Activated CD8-positive, alpha-beta T cell treated with anti-CD3 and anti-CD28 coated beads for 36 hours (primary cell): ENCODE measurements around the gene SEC22B. TPM values are rescaled to one million over a fixed set of nuclear protein-coding genes. Genes with fewer than 3 reads are reported as not detected.
"Not testable (repeated sequence)": the region's sequence is repeated elsewhere in the genome, so short reads cannot be mapped to it uniquely, and the experiment has no call there.

Experiments
- ATAC-seq: fragments of 200-7000 bp; cut with Tn5 transposase; one replicate; pipeline ENCODE4 v1.10.0; 2021; ENCODE audit warnings: mild to moderate bottlenecking, moderate library complexity
- CTCF ChIA-PET: fragments of 350-600 bp; sonication (Branson Sonifier 250); formaldehyde crosslinking; loops from one replicate; lab custom pipeline; 2021; ENCODE audit warnings: antibody characterized with exemption; lab: Charles Lee
- POLR2A ChIA-PET: fragments of 350-600 bp; sonication (Branson Sonifier 250); formaldehyde crosslinking; loops from one replicate; lab custom pipeline; 2021; ENCODE audit warnings: antibody characterized with exemption; lab: Charles Lee
- DNase-seq: peaks from one replicate; pipeline ENCODE4 v3.0.0-alpha.2; 2020
- H3K27ac Mint-ChIP-seq: one replicate; pipeline ENCODE4 v1.8.0; 2021; ENCODE audit warnings: mild to moderate bottlenecking, mixed read lengths
- H3K27me3 Mint-ChIP-seq: one replicate; pipeline ENCODE4 v1.8.0; 2021; ENCODE audit warnings: mixed read lengths
- H3K36me3 Mint-ChIP-seq: one replicate; pipeline ENCODE4 v1.8.0; 2021; ENCODE audit warnings: low read depth, mixed read lengths
- H3K4me1 Mint-ChIP-seq: one replicate; pipeline ENCODE4 v1.8.0; 2021; ENCODE audit warnings: low read depth, mixed read lengths
- H3K4me3 Mint-ChIP-seq: one replicate; pipeline ENCODE4 v1.8.0; 2021; ENCODE audit warnings: mild to moderate bottlenecking, moderate library complexity, mixed read lengths
- H3K9me3 Mint-ChIP-seq: one replicate; pipeline ENCODE4 v1.8.0; 2021; ENCODE audit warnings: mixed read lengths
- intact Hi-C: fragments of 100-400 bp; cut with micrococcal nuclease; formaldehyde crosslinking; loops from one replicate; pipeline ENCODE4 v1.10.0; 2022
- total RNA-seq, 2 experiments: library from RNA; stranded (reverse); gene quantifications; one replicate each; pipeline ENCODE4 v1.2.3, GENCODE V29; 2021
- TF ChIP-seq, protein P1 (sequence below): fragments of 200-600 bp; IDR thresholded peaks from one replicate; pipeline ENCODE4 v1.8.0; 2022; ENCODE audit warnings: antibody characterized with exemption, mild to moderate bottlenecking

Gene SEC22B
- 10 to 100 TPM; 17.3 to 18.8 TPM for total RNA-seq

GRCh38 chr1:120176092-120176855 is at the start of gene SEC22B:
SEC22B (minus strand) TSS chr1:120176520; CDS start chr1:120176381, 139 bp downstream.
- TF ChIP-seq, protein P1, sequence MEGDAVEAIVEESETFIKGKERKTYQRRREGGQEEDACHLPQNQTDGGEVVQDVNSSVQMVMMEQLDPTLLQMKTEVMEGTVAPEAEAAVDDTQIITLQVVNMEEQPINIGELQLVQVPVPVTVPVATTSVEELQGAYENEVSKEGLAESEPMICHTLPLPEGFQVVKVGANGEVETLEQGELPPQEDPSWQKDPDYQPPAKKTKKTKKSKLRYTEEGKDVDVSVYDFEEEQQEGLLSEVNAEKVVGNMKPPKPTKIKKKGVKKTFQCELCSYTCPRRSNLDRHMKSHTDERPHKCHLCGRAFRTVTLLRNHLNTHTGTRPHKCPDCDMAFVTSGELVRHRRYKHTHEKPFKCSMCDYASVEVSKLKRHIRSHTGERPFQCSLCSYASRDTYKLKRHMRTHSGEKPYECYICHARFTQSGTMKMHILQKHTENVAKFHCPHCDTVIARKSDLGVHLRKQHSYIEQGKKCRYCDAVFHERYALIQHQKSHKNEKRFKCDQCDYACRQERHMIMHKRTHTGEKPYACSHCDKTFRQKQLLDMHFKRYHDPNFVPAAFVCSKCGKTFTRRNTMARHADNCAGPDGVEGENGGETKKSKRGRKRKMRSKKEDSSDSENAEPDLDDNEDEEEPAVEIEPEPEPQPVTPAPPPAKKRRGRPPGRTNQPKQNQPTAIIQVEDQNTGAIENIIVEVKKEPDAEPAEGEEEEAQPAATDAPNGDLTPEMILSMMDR: no peak
- Mint-ChIP-seq H3K4me3 (peak within 1 kb of the TSS; percentile 90), H3K4me1 (peaks cover 11% of the 10 kb centered on the region), H3K27ac (peak within 1 kb of the TSS; percentile 95), H3K27me3 (no peaks in the 10 kb centered on the region), H3K36me3 (peaks cover 2% of the 10 kb centered on the region), H3K9me3 (no peaks in the 10 kb centered on the region)
- CTCF ChIA-PET: interaction anchor here (1.2 kb wide), 1 partner anchor 226 kb away, joined by 3 read pairs; no protein-coding TSS in a partner anchor
- DNase-seq (peak; percentile 93), ATAC-seq (peak; percentile 98)
- intact Hi-C loops: no loop called here
- POLR2A ChIA-PET: no interaction called here

DNA sequence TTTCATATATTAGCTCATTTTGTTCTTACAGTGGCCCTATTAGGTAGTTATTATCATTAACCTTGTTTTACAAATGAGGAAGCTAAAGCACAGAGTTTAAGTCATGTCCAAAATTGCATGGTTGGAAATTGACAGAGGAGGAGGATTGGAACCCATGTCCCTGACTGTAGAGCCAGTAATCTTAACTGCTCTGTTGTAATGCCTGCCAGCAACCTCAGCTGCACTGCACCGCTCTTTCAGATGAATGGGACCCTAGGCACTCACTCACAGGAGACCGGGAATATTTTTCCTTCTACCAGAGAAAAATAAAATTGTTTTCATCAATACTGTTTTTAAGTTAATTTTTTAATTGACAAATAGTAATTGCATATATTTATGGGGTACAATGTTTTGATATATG is 41.6 kb upstream of the SEC22B start:
- H3K36me3 Mint-ChIP-seq, intact Hi-C loops, H3K9me3 Mint-ChIP-seq, CTCF ChIA-PET, H3K4me3 Mint-ChIP-seq, H3K27ac Mint-ChIP-seq, H3K4me1 Mint-ChIP-seq, DNase-seq, ATAC-seq, POLR2A ChIA-PET, H3K27me3 Mint-ChIP-seq: not testable (repeated sequence)

- H3K36me3 Mint-ChIP-seq, H3K4me1 Mint-ChIP-seq, POLR2A ChIA-PET, H3K27me3 Mint-ChIP-seq, H3K4me3 Mint-ChIP-seq, ATAC-seq, CTCF ChIA-PET, DNase-seq, H3K9me3 Mint-ChIP-seq, H3K27ac Mint-ChIP-seq, intact Hi-C loops: not testable (repeated sequence)
Observed at GRCh38 chr1:120217175-120217929, 41.0 kb upstream of the SEC22B start.

- DNase-seq, H3K9me3 Mint-ChIP-seq, H3K27me3 Mint-ChIP-seq, POLR2A ChIA-PET, H3K36me3 Mint-ChIP-seq, intact Hi-C loops, H3K27ac Mint-ChIP-seq, CTCF ChIA-PET, H3K4me3 Mint-ChIP-seq, H3K4me1 Mint-ChIP-seq: not testable (repeated sequence)
- peak; percentile 85 for ATAC-seq
Observed at GRCh38 chr1:120213606-120214005, 37.3 kb upstream of the SEC22B start.

- not testable (repeated sequence) for H3K9me3 Mint-ChIP-seq, ATAC-seq
Observed at GRCh38 chr1:120210754-120211153, 34.4 kb upstream of the SEC22B start.

DNA sequence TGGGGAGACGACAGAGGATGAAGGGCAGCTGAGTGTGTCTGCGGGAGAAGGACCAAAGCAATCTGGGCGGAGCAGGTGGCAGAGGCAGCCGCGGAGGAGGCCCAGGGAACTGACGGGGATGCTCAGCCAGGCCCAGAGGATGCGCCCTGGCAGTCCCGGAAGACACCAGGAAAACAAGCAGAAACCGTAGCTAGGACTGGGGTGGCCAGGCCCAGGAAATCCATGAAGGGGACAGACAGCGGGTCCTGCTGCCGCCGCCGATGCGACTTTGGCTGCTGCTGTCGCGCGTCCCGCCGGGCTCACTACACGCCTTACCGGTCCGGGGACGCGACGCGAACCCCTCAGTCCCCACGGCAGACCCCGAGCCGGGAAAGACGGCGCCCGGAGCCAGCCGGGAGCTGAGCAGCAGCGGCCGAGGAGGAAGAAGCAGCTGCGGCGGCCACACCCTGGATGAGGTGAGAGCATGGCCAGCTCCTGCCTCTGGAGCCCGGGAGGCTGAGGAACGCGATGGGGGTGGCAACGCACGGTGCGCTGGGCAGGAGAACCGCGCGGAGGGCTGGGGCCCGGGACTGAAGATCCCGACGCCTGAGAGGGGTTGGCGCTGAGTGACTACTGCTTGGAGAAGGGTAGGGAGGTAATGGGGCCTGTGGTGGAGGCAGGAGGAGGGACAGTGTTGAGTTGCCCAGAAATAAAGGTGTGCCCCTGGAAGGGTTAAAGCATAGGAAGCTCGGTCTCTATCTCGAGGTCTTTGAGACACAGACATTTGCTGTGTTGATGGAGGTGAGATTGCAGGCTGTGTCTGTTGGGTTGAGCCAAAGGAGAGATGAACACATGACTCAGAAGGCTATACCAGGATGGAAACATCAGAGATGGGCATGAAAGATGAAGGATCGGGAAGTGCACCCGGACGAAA is 20.8 kb upstream of the SEC22B start:
- H3K27me3 Mint-ChIP-seq, H3K27ac Mint-ChIP-seq, H3K9me3 Mint-ChIP-seq, intact Hi-C loops, H3K4me1 Mint-ChIP-seq, H3K36me3 Mint-ChIP-seq, CTCF ChIA-PET, POLR2A ChIA-PET: not testable (repeated sequence)
- peak overlapping the region; percentile 59 for H3K4me3 Mint-ChIP-seq
- ATAC-seq (peak; percentile 55), DNase-seq (peak; percentile 1)

More at GRCh38 chr1:120210754-120211153, 34.4 kb upstream of the SEC22B start:
- H3K4me3 Mint-ChIP-seq, H3K4me1 Mint-ChIP-seq, intact Hi-C loops, DNase-seq, H3K27ac Mint-ChIP-seq, CTCF ChIA-PET, POLR2A ChIA-PET, H3K27me3 Mint-ChIP-seq, H3K36me3 Mint-ChIP-seq: not testable (repeated sequence)

- H3K27ac Mint-ChIP-seq, DNase-seq, CTCF ChIA-PET, H3K9me3 Mint-ChIP-seq, H3K27me3 Mint-ChIP-seq, POLR2A ChIA-PET, H3K36me3 Mint-ChIP-seq, ATAC-seq, H3K4me3 Mint-ChIP-seq, intact Hi-C loops, H3K4me1 Mint-ChIP-seq: not testable (repeated sequence)
Observed at GRCh38 chr1:120188626-120189025, 12.3 kb upstream of the SEC22B start.

DNA sequence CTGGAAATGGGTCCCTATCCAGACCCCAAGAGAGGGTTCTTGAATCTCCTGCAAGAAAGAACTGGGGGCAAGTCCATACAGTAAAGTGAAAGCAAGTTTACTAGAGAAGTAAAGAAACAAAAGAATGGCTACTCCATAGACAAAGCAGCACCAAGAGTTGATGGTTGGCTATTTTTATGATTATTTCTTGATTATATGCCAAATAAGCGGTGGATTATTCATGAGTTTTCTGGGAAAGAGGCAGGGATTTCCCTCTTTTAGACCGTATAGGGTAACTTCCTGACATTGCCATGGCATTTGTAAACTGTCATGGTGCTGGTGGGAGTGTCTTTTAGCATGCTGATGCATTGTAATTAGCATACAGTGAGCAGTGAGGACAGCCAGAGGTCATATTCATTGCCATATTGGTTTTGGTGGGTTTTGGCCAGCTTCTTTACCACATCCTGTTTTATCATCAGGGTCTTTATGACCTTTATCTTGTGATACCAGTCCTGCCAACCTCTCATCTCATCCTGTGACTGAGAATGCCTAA is 5.9 kb upstream of the SEC22B start:
- H3K27ac Mint-ChIP-seq, CTCF ChIA-PET, H3K4me3 Mint-ChIP-seq, intact Hi-C loops, H3K4me1 Mint-ChIP-seq, H3K9me3 Mint-ChIP-seq, H3K27me3 Mint-ChIP-seq, POLR2A ChIA-PET, H3K36me3 Mint-ChIP-seq: not testable (repeated sequence)
- ATAC-seq (peak; percentile 65), DNase-seq (peak; percentile 9)

DNA sequence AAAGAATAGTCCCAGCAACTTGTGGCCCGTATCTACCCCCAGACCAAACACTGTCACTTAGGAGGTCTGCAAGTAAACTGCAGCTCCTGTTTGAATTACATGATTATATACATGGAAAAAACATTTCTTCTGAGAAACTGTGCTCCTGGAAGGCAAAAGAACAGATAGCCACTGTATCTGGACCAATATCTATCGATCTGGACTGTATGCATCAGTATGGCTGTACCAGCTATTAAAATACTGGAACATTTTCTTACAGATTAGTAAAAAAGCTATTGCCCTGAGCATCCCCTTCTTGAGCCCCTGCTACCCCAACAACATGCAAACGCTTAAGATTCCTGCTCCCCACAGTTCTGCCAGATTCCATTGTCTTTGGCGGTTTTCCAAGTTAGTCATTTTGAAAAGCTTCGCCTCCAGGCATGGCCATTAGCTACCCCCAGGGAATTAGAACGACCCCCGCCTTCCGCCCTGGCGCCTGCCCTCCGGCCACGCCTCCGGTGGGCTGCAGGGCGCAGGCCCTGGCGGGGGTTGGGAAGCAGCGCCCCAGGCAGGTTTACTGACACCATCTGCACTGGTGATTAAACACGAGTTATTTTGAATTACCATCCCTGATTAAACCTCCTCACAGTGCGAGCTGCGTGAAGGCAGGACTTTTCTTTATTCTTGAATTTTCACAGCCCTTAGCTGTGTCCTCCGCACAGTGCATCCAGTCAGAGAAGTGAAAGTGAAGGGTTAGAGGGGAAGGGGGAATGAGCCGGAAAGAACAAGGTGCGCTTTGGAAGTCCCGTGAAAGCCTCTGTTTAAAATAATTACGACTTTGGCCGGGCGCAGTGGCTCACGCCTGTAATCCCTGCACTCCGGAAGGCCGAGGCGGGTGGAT is 3.7 kb upstream of the SEC22B start:
- intact Hi-C loops, H3K9me3 Mint-ChIP-seq, DNase-seq, POLR2A ChIA-PET, H3K27me3 Mint-ChIP-seq, ATAC-seq, H3K36me3 Mint-ChIP-seq, CTCF ChIA-PET, H3K4me1 Mint-ChIP-seq: not testable (repeated sequence)
- Mint-ChIP-seq H3K4me3 (peak overlapping the region; percentile 33), H3K27ac (peak overlapping the region; percentile 57)
